HTERT RPE-1 (cell line): Measurements from ENCODE around the gene NT5DC1.

Experiments used
- in situ Hi-C: fragments of 300-500 bp; cut with MboI; formaldehyde crosslinking; loops from 4 replicates; pipeline ENCODE4 v1.14.3; 2020; ENCODE audit warnings: low sequenced_read_pairs

The NT5DC1 gene

DNA sequence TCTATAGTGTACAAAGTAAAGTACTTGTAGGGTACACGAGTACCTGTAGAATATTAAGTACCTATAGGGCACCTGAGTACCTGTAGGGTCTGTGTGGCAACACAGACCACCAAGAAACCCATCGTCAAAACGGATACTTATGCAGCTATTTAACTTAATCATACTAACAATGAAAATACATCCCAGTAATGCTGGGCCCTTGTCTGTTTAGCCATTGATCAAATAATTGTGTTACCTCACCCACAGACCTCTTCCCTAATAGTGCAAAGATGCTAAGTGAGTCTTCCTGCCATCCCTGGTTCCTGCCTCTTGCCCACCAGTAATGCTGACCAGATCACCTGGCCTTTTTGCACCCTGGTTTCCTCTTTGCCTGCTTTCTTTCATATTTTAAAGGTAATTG is 32.8 kb downstream of the NT5DC1 start:
- in situ Hi-C loops: no loop called here

DNA sequence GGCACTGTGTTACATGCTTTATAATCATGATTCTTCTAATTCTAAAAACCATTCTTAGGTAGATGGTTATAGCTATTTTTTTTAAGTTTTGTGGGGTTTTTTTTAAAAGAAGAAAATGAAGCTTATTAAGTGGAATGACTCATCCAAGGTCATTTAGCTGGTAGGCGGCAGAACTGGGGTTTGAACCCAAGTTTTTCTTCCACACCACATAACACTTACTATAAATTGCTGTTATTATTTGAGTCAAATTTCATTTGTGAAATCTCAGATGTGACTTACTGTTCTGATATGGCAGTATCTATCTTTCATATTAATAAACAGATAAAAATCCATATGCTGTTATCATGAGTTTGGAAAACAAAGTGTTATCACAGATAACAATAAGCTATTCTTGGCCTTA is 35.7 kb downstream of the NT5DC1 start:
- in situ Hi-C loops: no loop called here

DNA sequence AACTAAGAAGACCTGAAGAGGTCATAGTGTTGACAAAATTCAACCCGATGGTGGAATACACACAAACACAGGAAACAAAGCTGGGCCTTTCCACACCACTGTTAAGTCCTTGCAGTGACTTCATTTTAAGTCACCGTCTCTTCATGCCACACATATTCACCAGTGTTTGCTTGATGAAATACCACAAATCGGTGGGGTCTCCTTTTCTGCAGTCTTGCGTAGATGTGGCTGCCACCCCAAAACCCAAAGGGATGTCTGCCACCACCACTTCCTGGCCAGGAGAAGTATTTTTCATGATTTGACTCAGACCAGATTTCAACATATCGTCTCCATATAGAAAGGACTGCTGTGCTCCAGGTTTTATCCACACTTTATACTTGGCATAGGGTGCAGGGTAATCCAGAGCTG is 36.3 kb downstream of the NT5DC1 start:
- in situ Hi-C loops: no loop called here

DNA sequence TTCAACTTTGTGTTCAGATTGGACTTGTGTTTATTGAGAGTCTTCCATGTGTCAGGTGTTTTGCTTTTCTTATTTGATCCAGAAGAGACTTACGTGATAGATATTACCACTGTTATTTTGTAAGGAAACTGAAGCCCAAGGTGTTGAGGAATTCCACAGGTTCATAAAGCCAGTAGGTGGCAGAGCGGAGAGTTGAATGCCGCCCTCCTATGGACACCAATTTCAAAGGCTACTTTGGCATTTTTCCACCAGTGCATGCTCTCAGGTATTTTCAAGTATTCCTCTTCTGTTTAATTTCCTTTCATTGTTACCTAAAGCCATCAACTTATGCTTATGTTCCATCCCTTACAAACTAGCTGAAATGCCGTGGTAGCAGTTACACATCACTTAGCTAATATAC is 39.3 kb downstream of the NT5DC1 start:
- in situ Hi-C loops: no loop called here

DNA sequence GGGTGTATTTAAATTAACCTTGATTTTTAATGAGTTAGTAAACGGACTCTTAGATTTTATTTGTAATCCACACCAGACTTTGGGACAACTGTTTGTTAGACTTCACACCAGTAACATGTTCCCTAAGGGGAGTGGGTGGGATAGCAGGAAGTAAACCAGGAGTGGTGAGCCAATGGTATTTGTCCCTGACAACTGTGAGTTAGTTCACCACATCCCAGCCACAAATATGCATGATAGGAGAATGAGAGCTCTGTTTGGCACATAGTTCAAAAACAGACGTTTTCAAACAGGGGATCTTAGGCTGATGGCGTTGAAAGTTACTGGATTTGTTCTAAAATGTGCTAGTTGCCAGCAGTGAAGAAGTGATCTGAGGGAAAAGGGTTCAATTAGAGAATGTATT is 44.0 kb downstream of the NT5DC1 start:
- in situ Hi-C loops: no loop called here

DNA sequence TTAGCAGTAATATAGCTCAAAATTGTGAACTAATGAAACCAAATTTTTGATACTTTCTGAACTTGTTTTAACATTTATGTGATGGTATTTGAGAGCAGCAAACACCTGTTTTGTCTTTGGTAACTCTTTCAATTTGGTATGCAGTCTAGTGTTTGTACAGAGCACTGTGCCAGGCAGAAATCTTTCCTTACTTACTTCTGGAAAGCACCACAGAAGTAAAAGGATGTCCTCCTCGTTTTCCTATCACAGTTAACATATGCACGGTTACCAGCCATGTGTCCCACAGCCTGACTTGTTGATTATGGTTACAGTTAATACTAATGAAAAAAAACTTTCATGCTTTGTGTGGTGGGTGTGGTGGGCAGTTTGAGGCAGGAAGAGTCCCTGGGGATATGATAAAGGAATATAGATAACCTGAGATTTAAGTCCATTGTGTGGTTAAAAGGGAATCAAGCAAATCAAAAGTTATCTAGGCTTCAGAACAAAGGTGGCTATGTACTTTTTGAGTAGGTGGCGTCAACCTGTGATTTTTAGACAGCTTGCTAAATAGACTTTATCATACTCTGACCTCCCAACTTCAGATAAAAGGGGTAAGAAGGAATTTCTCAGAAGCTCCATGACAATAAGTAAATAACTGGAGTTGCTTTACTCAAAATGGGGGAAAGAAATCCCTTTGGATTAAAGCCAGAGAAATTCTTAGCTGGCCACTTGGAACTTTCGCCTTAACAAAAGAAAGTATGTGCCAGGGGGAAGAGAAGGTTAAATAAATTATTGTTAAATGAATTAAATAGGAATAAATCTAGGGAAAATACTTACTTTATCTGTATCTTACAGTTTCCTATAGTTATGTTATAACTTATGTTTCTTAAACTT is 45.4 kb downstream of the NT5DC1 start:
- in situ Hi-C loops: no loop called here

DNA sequence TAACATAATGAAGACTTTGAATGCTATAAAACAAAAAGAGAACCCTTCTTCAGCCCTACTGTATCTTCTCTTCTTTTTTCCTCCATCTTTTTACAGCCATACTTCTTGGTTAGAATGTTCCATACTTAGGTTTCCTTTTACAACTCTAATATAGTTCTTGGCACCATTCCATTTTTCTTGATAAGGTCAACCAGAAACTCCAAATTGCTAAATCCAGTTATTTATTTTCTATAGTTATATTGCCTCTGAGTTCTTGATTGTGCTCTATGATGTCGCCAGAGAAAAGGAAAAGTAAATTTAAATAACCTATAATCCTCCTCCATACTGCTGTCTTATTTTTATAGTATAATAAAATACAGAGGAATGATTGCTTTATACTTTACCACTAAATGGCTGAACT is 52.0 kb downstream of the NT5DC1 start:
- in situ Hi-C loops: no loop called here

DNA sequence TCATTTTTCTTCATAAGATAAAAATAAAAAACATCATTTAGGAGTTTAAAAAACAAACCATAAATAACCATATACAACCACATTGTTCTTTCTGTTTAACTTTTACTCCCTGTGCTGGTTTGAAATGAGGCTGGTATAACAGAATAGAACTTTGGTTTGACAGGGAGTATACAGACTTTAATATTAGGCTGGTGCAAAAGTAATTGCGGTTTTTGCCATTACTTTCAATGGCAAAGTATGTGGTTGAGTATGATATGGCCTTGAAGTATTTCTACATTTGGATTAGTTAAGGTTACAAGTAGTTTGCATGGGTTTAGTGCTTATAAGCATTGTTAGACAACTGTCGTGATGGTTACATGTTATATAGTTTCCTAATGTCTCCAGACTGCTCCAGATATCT is 54.2 kb downstream of the NT5DC1 start:
- in situ Hi-C loops: no loop called here

DNA sequence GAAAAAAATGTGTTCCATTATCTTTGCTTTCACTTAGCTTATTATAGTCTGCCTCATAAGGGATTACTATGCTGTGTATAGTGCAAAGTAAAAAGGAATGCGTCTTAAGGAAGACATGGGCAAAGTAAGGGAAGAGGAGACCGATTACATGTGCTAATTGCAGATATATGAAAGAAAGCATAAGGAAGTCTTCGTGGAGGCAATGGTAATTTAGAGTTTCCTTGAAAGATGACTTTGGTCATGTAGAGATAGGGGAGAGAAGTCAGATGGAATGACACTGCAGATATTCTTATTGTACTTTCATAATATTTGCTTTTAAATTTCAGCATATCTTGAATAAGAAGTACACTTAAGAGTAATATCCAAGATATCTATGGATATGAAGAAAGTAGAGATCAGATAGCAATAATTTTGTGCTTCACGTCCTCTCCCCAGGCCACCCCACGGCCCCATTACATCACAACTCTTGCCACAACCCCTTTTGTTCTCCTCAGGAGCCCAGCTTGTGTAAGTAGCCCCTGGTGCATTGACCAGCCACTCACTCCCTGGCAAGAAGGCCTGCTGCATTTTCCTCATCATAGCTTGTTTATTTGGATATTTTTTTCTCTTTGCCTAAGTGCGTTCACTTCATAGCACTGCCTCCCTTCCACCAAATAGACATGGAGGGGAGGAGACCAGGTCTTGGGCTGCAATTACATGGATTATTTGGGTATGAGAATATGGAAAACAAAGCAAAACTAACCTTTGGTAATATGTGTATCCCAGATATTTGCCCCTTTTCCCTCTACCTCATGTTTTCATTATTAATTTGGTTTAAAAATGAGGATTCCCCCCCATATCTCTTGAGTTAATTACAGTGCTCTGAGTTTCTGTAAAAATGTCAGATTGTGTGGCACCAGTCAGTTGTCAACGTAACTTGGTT is 56.0 kb downstream of the NT5DC1 start:
- in situ Hi-C loops: no loop called here

DNA sequence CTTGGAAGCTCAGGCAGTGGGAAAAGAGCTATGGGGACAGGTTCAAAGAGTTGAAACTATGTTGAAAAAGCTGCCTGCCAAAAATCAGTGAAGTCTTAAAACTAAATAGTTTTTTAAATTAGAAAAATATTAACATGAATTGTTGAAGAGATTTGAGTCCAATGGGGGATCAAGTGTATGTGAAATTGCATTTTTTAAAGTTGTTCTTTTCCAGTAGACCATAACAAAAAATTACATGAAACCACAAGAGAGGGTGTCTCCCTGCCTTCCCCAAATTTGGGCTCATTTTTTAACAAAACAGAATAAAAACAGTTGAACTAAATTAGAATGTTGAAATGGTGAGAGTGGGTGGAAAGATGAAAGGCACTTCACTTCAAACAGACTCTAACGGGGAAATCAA is 56.7 kb downstream of the NT5DC1 start:
- in situ Hi-C loops: no loop called here

DNA sequence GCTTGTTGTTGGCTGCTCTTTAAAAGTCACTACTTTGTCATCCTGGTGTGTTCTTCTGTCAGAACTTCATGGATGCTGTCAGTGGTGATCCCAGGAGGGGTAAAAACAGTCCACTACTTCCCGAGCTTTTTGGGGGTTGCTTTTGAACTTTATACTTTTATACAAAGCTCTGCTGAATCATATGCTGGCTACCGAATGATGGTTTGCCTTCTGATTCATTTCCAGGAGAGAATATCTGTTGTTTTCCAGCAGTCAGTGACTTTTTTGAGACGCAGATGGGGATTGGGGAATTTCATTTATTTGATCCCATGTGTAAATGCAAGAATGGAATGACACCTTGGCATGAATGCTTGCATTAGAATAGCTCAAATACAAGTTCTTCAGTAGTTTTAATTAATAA is 58.0 kb downstream of the NT5DC1 start:
- in situ Hi-C loops: no loop called here

DNA sequence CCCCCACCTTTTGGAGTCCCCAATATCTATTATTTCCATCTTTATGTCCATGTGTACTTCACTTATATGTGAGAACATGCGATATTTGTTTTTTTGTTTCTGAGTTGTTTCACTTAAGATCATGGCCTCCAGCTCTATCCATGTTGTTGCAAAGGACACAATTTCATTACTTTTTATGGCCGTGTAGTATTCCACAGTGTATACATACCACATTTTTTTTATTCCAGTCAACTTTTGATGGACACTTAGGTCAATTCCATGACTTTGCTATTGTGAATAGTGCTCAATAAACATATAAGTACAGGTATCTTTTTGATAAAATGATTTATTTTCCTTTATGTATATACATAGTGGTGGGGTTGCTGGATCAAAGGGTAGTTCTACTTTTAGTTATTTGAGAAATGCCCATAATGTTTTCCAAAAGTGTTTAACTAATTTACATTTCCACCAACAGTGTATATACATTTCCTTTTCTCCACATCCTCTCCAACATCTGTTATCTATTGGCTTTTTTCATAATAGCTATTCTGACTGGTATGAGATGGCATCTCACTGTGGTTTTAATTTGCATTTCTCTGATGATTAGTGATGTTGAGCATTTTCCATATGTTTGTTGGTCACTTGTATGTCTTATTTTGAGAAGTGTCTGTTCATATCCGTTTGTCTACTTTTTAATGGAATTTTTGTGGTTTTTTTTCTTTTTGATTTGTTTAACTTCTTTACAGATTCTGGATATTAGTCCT is 59.3 kb downstream of the NT5DC1 start:
- in situ Hi-C loops: no loop called here

DNA sequence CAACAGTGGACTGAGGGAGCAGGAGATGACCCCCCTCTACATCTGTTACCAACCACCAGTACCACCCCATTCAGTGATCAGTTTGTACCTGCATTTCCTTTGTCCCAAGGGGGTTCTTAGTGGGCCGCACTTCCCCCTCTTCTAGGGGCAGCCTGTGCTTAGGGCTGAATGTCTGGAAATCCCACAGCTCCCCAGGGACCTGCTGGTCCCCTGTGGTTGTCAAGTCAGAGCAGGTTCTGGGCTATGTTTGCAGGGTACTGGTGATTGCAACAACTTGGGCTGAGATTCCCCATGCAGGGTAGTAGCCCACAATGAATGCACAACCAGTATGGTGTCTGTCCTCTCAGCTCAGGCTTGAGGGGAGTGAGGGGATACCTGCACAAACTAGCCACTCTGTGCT is 64.9 kb downstream of the NT5DC1 start:
- in situ Hi-C loops: no loop called here

DNA sequence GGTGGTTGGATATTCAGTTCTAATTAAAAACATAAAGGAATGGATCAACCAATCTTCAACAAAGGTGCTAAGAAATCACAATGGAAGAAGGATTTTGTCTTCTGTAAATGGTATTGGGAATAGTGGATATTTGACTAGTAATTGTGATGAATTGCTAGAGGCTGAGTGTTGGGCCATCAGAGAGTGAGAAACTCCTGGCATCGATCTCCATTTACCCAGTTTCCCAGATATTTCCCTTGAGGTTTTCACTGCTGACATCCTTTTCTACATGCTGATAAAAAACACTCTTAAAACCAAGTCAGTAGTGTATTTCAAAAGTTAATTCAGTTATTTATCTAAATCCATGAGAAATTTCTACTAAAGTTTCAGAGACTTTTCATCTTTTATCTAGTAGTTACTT is 65.7 kb downstream of the NT5DC1 start:
- in situ Hi-C loops: no loop called here

DNA sequence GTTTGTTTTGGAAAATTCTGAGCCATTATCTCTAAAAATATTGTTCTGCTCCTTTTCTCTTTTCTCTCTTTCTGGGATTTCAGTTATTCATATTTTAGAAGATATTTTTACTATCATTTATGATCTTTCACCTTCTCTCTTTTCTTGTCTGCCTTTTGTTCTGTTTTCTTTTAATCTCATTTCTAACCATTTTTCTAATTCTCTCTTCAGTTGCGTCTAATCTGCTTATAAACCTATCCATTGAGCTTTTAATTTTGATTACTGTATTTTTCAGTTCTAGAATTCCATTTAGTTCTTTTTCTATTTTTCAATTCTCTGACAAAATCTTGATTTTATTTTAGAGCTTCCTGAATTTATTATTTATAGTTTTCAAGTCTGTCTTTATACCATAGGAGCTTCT is 67.5 kb downstream of the NT5DC1 start:
- in situ Hi-C loops: no loop called here

DNA sequence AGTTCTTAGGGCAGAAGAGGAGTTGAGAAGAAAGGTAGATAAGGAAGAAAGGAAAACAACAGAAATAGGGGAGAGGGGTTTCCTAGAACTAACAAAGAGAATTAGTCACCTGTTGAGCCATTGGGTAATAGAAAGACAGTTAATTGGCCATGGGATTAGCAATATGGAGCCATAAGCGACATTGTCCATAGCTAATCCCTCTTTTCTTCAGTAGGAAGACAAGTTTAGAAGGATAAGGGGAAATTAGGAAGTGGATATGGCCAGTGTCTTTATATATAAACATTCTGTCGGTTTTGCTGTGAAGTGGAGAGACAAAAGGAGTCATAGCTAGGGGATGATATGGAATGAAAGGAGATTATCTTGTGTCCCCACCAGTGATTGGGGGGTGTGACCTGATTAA is 69.2 kb downstream of the NT5DC1 start:
- in situ Hi-C loops: no loop called here

DNA sequence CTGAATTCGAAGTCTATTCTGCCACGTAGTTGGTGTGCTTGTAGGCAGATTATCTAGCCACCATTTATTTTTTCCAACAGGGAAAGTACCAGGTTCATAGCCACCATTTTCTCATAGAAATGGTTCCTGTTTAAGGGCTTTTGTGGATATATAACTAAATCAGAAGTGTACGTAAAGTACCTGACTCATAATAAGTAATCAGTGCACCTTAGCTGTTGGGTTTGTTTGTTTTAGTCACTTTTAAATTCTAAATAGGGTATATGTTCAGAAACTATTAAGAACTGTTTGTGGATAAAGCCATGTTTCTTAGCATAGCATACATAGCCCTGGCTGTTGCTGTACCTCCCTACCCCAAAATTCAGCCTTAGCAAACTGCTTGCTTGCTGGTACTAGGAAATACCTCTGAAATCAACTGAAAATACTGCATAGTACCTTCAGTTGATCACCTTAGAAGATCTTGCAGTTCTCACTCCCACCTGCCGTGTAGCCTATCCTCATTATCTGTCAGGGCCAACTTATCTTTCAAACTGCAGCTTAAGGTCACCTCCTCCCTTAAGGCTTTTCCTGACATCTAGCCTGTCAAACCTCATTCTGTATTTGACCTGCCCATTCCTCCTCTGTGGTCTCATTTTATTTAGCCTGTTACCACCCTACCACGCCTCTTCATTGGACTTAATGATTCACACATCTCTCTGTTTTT is 69.9 kb downstream of the NT5DC1 start:
- in situ Hi-C loops: no loop called here

DNA sequence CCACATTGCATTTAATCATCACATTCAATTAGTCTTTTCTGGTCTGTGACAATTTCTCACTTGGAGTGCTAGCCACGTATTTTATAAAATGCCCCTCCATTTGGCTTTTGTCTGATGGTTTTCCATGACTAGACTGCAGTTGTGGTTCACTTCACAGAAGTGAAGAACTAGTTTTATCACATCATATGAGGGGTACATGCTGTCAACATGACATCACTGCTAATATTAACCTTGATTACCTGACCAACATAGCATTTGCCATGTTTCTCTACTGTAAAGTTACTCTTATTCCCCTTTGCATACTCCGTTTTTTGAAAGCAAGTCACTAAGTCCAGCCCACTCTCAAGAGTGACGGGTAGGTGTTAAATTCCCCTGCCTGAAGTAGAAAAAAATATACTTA is 73.3 kb downstream of the NT5DC1 start:
- in situ Hi-C loops: no loop called here

DNA sequence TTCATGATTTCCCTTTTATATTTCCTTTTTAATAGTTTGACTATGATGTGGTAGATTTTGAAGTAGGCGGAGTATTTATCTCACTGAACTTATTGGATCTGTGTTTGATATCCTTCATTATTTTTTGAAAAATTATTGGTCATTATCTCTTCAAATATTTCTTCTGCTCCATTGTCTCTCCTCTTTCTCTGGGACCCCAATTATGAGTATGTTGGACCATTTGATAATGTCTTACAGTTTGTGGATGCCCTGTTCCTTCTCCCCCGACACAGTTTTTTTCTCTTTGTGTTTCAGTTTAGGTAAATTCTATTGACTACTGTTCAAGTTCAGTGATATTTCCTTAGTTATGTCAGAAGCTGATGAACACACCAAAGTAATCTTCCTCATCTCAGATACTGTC is 74.7 kb downstream of the NT5DC1 start:
- in situ Hi-C loops: no loop called here

DNA sequence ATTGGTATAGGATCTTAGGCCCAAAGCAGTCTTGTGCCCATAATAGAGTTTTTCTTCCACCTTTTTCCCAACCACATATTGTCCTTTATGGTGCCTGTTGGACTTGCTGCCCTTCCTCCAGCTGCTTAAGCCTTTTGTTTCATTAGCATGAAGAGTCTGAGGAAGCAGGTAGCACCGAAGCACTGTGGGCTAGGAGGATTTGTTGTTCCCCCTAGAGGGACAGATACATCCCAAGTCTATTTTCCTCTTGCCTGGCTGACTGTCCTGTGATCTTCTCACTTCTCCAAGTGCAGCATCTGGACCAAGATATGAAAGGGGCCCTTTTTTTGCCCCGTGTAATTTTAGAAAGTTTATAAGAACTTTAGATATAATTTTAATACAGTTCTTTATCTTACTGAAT is 75.9 kb downstream of the NT5DC1 start:
- in situ Hi-C loops: no loop called here

DNA sequence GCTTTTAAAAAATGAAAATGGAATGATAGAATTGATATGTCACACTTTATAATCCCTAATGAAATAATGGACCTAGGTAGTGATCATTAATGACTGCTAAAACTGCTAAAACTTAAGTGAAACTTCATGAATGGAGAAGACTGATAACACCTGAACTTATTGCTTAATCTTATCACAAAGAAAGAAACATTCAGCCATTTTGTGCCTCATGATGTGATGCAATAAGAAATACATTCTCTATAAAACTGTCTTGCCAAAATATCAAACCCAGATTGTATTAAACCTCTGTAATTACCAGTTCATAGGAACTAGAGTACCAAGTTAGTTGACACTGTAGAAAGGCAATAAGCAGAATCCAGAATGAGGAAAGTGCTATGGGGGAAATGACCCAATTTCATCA is 79.7 kb downstream of the NT5DC1 start:
- in situ Hi-C loops: no loop called here
